HG03064 (cell line): Measurements from ENCODE around the gene YIF1A.

Experiments used
- ATAC-seq: cut with Tn5 transposase; IDR thresholded peaks from one replicate; pipeline ENCODE4 v1.9.1; 2021; ENCODE audit warnings: low read depth; ENCODE audit not compliant: unreplicated experiment

YIF1A gene, protein sequence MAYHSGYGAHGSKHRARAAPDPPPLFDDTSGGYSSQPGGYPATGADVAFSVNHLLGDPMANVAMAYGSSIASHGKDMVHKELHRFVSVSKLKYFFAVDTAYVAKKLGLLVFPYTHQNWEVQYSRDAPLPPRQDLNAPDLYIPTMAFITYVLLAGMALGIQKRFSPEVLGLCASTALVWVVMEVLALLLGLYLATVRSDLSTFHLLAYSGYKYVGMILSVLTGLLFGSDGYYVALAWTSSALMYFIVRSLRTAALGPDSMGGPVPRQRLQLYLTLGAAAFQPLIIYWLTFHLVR

DNA sequence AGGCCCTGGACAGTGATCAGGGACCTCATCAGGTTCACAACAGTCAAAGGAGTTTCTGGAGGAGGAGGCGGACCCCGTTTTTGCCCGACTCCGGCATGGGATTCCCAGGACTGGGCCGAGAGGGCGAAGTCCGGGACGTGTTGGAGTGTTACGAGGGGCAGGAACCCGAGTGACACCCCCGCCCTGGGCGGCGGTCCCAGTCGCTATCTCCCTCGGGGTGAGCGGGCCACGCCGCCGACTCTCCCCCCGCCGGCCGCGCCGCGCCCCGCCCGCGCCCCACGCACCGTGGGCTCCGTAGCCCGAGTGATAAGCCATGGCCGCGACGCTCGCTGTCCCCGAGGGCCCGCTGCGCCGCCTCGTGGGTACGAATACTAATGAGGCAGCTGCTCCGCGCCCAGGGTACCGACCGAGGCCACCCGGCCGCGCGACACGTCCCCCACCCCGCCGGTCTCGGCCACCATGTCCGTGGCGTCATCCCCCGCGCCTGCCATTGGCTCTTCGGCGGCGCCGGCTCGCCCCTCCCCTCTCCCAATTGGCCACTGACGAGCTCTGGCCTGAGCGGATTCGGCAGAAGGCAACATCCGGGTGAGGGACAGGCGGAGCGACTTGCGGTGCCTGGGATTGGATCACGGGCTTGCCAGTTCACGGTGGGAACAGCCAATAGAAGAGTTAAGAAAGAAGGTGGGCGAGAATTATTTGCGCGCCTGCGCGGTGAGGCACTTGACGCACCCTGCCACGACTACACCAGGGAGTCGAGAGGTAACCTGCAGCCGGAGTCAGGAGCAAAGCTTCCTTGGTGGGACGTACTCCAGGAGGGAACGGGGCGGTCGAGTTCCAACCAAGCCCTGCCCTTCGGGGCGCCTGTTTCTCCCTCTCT, at the start of gene YIF1A:
Gene YIF1A (minus strand): TSS at position 473 of the 877 bp plus-strand sequence. CDS start 158 bp downstream, at position 315.
- ATAC-seq, result peak; percentile 81

DNA sequence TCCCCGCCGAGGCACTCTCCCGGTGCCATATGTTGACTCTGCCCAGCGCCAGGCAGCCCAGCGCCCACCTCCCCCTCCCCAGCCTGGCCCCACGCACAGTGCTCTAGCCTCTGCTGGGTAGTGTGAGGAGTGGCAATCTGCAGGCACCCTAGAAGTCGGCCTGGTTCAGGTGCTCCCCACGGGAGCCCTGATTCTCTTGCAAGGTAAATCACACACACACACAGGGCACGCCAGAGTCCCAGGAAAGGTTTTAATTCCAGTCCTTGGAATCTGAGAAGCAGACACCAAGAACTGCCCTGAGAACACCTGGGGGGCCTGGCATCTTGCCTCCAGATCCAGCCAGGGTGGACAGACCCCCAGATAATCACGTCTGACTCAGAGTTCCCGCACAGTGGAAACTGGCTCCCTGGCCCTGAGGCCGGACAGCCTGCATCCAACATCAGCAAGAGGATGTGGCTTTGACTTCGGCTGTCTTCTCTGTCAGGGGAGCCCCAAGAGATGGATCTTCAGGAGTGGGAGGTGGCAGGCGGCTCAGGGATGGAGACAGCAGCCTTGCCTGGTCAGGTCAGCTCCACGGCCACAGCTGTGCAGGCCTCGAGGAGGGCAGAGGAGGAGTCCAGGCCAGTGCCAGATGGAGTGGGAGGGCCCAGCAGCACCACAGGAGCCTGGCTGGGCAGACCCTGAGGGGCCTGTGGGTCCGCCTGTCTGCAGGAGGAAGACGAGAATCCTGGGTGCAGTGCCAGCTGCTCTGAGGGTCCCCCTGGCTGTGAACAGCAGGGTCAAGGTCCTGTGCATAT, 48.4 kb upstream of the YIF1A start:
- ATAC-seq, result no peak

DNA sequence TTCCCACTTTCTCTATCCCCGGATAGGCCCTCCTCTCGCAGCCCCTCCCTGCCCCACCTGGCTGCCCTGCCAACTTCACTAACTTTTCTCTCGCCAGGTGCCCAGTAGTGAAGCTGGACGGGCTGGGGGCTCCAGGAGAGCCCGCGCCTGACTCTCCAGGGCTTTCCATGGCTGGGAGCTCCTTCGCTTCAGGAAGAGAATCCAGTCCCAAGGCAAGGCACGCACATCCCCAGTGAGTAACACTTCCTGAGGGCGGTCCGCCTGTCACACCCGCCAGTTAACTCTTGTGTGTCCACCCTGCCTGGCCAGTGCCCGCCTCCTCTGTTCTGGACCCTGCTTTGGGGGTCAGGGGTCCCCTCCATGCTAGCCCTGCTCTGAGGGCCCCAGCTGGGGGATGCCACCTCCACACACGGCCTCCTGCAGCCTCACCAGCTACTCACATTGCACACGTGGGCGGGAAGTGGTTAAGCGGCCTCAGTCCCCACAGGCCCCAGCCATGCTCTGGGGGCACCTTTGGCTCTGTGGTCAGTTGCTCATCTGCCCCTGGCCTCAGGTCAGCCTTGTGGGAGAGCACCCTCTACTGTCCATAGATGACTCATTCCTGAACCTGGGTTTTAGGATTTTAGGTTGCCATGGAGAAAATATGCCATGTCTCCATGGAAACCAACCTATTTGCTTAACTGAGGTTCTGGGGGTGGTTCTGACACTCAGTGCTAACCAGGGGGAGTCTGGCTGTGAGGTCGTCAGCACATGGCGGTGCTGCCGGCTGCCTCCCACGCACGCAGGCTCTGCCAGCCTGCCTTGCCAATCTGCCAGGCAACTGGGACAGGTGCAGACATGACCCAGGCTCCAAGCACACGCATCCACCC, 47.5 kb upstream of the YIF1A start, which contains the start of gene RIN1:
Gene RIN1 (minus strand): TSS at position 201 of the 869 bp plus-strand sequence. CDS start 32 bp downstream, at position 169.
- no peak for ATAC-seq

GRCh38 chr11:66335531-66336233, 46.7 kb upstream of the YIF1A start:
- no peak for ATAC-seq

DNA sequence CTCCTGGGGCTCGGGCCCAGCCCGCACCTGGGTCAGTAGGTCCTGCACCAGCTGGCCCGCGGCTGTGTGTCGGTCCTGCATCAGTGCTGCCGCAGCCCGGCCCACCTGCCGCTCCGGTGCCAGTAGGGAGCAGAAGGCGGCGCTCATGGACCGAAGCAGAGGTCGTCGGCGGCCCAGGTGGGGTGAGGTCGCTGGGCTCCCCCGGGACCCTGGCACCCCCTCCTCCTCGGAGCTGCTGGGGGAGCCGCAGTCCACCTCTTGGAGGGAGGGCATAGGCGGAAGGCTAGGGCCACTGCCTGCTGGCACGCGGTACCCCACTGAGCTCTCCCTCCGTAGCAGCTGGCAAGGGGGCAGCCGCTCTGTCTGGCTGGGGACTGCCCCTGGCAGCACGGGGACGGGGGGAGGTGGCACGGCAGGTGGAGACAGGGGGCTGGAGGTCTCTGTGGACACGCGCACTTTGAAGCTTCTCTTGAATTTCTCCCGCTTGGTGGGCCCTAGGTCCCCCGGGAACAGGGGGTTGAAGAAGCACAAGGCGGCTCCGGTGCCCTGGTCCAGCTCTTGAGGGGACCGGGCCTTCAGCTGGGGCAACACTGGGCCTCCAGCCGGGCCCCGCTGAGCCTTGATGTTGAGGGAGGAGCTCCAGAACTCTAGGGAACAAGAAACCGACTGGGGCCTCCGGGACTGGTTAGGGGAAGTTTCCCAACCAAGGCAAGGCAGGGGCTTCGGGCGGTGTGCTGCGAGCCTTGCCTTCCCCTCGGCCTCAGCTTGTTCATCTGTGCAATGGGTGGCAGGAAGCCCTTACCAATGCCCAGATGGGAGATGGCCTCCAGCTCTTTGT, 45.9 kb upstream of the YIF1A start:
- ATAC-seq, result no peak

GRCh38 chr11:66333896-66334604, 45.1 kb upstream of the YIF1A start:
- ATAC-seq, result no peak

DNA sequence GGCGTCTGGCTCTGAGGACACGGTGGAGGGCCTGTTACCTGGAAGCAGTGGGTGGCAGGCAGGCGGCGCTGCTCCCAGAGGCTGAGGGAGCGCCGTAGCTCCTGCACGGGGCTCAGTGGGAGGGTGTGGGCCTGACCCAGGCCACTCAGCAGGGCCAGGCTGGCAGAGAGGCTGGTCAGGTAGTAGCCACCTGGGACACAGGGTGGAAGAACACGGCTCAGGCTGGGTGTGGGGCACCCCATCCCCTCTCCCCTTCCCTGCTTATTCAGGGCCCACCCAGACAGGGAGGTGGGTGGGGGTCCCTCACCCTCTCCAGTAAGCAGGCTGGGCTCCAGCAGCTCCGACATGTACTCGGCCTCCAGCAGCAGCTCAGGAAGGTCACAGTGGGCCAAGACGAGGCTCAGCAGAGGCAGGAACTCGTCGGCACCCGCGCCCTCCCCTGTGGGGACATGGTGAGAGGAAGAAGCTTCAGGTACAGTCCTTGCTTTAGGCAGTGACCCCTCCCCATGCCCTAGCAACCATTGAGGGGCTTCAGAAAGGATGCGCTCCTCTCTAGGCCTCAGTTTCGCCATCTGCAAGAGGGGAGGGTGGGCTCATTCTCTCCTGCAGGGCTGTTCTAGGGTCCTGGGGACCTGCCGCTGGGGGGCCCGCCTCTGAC, 44.4 kb upstream of the YIF1A start:
- ATAC-seq, result no peak

DNA sequence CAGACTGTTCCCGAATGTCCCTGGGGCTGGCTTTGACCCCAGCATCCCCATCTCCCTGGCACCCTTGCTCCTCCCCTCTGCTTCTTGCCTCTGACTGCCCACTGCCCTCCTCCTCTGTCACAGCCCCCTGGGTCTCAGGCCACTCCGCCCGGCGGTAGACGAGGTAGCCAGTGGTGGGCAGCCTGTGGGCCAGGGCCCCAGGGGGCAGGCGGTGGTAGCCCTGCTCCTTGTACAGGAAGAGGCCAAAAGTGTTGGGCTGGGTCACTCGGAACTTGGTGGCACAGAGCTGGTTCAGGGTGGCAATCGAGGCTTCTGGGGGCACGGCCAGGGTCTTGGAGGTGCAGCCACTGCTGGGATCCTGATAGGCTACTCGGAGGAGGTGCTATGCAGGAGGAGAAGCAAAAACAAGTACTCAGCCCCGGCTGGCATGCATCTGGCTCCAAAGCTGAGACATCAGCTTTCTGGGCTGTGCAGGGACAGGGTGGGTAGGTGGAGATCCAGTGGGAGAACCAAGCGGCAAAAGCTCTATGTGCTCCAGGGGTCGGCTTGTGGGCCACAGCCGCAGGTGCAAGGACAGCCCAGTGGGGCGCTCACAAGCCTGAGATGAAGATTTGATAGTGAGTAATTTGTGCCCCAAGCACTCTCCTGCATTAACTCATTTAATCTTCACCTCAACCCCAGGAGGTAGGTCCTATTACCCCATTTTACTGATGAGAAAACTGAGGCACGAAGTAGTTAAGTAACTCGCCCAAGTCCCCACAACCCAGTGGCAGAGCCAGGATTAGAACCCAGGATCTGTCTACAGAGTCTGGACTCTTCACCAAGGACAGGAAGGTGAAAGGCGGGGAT, 43.7 kb upstream of the YIF1A start:
- ATAC-seq, result no peak

DNA sequence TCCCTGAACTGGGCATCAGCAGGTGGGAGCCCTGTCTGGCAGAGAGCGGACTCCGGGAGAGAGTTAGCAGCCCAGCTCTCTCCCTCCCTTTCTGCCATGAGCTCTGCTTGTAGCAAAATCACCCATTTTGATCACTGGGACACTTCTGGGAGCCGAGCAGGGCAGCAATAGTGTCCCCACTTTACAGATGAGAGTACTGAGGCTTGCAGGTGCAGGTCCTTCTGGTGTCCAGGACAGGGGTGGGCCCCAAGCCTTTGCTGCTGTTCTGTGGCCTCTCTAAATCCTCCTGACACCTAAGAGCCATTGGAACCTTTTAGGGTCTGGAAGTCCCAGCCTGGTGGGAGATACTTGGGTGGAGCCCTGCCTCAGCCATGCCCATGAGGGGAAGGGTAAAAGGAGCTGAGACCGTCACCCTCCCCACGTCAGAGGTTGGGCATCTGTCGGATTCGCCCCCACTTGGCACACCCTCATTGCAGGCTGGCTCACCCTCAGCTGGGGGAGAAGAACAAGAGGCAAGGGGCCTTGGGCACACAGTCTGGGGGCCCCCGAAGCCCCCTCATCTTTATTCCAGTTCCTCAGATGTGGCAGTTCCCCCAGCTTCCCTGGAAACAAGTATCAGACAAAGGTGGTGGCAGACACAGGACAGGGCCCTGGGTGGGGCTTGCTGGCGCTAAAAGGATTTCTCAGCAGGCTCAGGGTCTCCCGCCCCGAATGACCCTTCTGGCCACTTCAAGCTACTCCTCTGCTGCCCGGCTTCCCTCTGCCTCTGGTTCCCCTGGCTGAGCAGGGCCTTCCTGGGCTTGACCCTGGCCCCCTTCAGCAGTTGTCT, 42.8 kb upstream of the YIF1A start:
- ATAC-seq, result no peak

- ATAC-seq, result no peak
These were observed 42.0 kb upstream of the YIF1A start for GRCh38 chr11:66330931-66331330.

- no peak for ATAC-seq
These were observed 40.3 kb upstream of the YIF1A start for GRCh38 chr11:66329165-66329673.

GRCh38 chr11:66328302-66329144, 39.6 kb upstream of the YIF1A start:
- no peak for ATAC-seq

DNA sequence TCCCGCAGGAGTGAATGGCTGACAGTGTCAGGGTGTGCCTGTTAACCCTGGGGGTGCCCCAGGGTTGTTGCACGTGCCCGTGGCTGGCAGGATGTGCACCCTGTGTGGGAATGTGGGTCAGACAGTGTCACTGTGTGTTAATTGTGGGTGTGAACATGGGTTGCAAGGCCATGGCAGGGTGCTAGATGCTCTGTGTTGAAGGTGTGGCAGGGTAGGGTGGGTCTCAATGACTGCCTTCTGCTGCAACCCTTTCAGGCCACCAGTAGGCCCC, 39.0 kb upstream of the YIF1A start:
- ATAC-seq, result no peak

GRCh38 chr11:66327171-66328030, 38.5 kb upstream of the YIF1A start:
- ATAC-seq, result no peak
